Breast epithelium (tissue), 4 donors: ENCODE results near the gene PRR18. TPM values are rescaled to one million over a fixed set of nuclear protein-coding genes. Genes with fewer than 3 reads are reported as not detected.
"Not testable (repeated sequence)": the region's sequence is repeated elsewhere in the genome, so short reads cannot be mapped to it uniquely, and the experiment has no call there.

Experiments
- DNase-seq, 2 donors: peaks; one replicate each; pipeline ENCODE4 v3.0.0-alpha.2; 2019; ENCODE audit warnings: low spot score in 2 of 2
- H3K27ac ChIP-seq, 2 donors: fragments of 200-600 bp; sonication (generic) in 1 of 2; one replicate each; pipeline ENCODE4 v1.5.1; 2016 to 2019; ENCODE audit warnings: mild to moderate bottlenecking in 1 of 2
- H3K27me3 ChIP-seq, 2 donors: fragments of 200-600 bp; sonication (generic) in 1 of 2; one replicate each; pipeline versions ENCODE4 v1.5.1 to v1.6.0; 2017 to 2019; ENCODE audit warnings: control low read depth in 1 of 2, mild to moderate bottlenecking in 1 of 2
- H3K36me3 ChIP-seq: fragments of 200-600 bp; one replicate; pipeline ENCODE4 v1.5.1; 2019
- H3K4me1 ChIP-seq, 2 donors: fragments of 200-600 bp; sonication (generic); one replicate each; pipeline ENCODE4 v1.5.1; 2016 to 2019; ENCODE audit warnings: control low read depth in 1 of 2
- H3K4me3 ChIP-seq, 3 donors: fragments of 200-600 bp; sonication (generic); 1 replicate in 2 of 3; 2 replicates in 1 of 3; pipeline ENCODE4 v1.5.1; 2016 to 2019; ENCODE audit warnings: mild to moderate bottlenecking in 3 of 3, moderate library complexity in 2 of 3
- H3K9me3 ChIP-seq, 2 donors: fragments of 200-600 bp; sonication (generic) in 1 of 2; one replicate each; pipeline ENCODE4 v1.5.1; 2016 to 2019; ENCODE audit warnings: control low read depth in 1 of 2
- POLR2A ChIP-seq: fragments of 450-650 bp; IDR thresholded peaks from one replicate; pipeline ENCODE4 v1.6.1; 2016; ENCODE audit warnings: antibody characterized with exemption, mild to moderate bottlenecking, moderate library complexity
- POLR2AphosphoS5 ChIP-seq, 3 donors: sonication (generic); formaldehyde crosslinking; IDR thresholded peaks; one replicate each; pipeline ENCODE4 v1.6.1; 2017; ENCODE audit warnings: antibody characterized with exemption in 3 of 3
- intact Hi-C: fragments of 100-400 bp; cut with DNase I; formaldehyde crosslinking; loops from one replicate; pipeline ENCODE4 v1.15.1; 2023; ENCODE audit warnings: low total_unique reads
- total RNA-seq, 3 donors: library from RNA; depleted of rRNA; stranded (reverse); fragments of >200 nt; gene quantifications; one replicate each; pipeline ENCODE4 v1.1.0, GENCODE V29; 2016
- TF ChIP-seq, protein P1 (sequence below), 3 donors: fragments of 450-650 bp; IDR thresholded peaks; one replicate each; pipeline ENCODE4 v1.5.1; 2016 to 2017; ENCODE audit warnings: antibody characterized with exemption in 3 of 3, mild to moderate bottlenecking in 3 of 3, moderate library complexity in 3 of 3

Gene PRR18
- total RNA-seq, 3 donors from 2014 or later, result 0.29 TPM; not detected in 2

DNA sequence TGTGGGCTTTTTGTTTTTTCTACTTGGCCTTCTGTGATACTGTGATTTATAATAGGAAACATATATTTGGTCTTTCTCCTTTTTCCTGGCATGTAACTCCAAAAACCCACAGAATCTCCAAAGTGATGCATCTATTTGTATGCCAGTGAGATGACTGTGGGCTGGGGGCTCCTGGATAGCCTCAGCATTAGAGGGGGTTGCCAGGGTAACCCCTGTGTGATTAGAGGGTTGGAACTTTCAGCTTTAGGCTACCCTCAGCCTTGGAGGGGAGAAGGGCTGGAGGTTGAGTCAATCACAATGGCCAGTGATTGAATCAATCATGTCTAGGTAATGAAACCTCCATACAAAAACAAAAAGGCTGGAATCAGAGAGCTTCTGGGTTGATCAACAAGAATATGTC lies 44.7 kb upstream of the PRR18 start:
- H3K36me3 ChIP-seq, result no peaks in the 10 kb centered on the region
- peaks cover 0 to 6% of the 10 kb centered on the region in 2 donors for H3K9me3 ChIP-seq
- DNase-seq, result no peak
- intact Hi-C loops, result no loop called here
- H3K27ac ChIP-seq, result no peak overlapping the region
- no peaks in the 10 kb centered on the region for H3K4me1 ChIP-seq
- H3K27me3 ChIP-seq, result no peaks in the 10 kb centered on the region
- H3K4me3 ChIP-seq, result no peak overlapping the region
- TF ChIP-seq, protein P1, sequence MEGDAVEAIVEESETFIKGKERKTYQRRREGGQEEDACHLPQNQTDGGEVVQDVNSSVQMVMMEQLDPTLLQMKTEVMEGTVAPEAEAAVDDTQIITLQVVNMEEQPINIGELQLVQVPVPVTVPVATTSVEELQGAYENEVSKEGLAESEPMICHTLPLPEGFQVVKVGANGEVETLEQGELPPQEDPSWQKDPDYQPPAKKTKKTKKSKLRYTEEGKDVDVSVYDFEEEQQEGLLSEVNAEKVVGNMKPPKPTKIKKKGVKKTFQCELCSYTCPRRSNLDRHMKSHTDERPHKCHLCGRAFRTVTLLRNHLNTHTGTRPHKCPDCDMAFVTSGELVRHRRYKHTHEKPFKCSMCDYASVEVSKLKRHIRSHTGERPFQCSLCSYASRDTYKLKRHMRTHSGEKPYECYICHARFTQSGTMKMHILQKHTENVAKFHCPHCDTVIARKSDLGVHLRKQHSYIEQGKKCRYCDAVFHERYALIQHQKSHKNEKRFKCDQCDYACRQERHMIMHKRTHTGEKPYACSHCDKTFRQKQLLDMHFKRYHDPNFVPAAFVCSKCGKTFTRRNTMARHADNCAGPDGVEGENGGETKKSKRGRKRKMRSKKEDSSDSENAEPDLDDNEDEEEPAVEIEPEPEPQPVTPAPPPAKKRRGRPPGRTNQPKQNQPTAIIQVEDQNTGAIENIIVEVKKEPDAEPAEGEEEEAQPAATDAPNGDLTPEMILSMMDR (IDR thresholded peaks at IDR 0.05), result no peak
- TF ChIP-seq POLR2AphosphoS5 (IDR thresholded peaks at IDR 0.05) (no peak), POLR2A (no peak)

DNA sequence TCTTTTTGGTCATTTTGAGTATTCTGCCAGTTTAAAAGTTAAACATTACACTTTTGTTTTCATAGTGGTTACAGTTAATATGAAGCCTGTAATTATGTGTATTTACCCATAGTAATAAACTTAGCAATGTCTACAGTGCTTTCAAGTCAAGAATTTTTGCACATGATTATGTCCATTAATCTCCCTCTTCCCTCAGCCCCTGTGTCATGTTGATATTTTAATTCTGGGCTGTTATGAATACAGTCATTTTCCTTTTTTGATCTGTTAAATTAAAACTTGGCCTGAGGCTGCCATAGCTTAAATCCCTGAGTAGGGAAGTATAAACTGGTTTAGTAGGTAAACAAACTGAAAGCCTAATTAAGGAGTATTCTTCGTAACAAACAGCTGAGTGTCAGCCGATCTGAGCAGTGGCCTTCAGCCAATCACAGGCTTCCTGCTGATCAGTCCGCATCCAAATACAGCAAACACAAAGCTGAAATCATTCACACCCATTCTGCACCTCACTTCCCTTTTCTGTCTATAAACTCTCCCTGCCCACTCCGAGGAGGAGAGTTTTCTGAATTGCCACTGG lies 43.6 kb upstream of the PRR18 start:
- no peaks in the 10 kb centered on the region for H3K27me3 ChIP-seq
- peaks cover 0 to 6% of the 10 kb centered on the region in 2 donors for H3K9me3 ChIP-seq
- no peak for DNase-seq
- peak overlapping the region in 1 of 2 donors; percentile 12 for H3K27ac ChIP-seq
- TF ChIP-seq, protein P1 (IDR thresholded peaks at IDR 0.05), result no peak
- TF ChIP-seq POLR2AphosphoS5 (IDR thresholded peaks at IDR 0.05), result no peak
- no peak for TF ChIP-seq POLR2A
- no peaks in the 10 kb centered on the region for H3K4me1 ChIP-seq
- intact Hi-C loops, result no loop called here
- no peak overlapping the region for H3K4me3 ChIP-seq
- H3K36me3 ChIP-seq, result no peaks in the 10 kb centered on the region

DNA sequence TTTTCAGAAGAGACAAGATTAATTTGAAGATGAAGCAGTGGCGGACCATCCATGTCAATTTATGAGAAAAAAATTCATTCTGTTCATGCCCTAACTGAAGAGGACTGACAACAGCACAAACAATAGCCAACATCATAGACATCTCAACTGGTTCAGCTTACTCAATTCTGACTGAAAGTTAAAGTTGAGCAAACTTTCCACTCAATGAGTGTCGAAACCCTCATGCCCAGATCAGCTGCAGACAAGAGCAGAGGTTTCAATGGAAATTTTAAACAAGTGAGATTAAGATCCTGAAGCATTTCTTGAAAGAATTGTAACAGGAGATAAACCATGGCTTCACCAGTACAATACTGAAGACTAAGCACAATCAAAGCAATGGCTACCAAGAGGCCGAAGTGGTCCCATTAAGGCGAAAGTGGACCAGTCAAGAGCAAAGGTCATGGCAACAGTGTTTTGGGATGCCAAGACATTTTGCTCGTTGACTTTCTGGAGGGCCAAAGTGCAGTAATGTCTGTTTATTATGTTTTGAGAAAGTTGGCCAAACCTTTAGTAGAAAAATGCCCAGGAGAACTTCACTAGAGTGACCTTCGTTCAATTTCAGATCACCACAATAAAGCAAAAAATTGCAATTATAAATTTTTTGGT lies 40.2 kb upstream of the PRR18 start:
- no peak for DNase-seq
- Histone ChIP-seq H3K27ac (no peak overlapping the region), H3K36me3 (no peaks in the 10 kb centered on the region), H3K27me3 (no peaks in the 10 kb centered on the region), H3K4me3 (no peak overlapping the region), H3K4me1 (peaks cover 0 to 1% of the 10 kb centered on the region in 2 donors), H3K9me3 (peaks cover 0 to 6% of the 10 kb centered on the region in 2 donors)
- TF ChIP-seq POLR2A (no peak), POLR2AphosphoS5 (IDR thresholded peaks at IDR 0.05) (no peak)
- TF ChIP-seq, protein P1 (IDR thresholded peaks at IDR 0.05), result no peak
- intact Hi-C loops, result no loop called here

DNA sequence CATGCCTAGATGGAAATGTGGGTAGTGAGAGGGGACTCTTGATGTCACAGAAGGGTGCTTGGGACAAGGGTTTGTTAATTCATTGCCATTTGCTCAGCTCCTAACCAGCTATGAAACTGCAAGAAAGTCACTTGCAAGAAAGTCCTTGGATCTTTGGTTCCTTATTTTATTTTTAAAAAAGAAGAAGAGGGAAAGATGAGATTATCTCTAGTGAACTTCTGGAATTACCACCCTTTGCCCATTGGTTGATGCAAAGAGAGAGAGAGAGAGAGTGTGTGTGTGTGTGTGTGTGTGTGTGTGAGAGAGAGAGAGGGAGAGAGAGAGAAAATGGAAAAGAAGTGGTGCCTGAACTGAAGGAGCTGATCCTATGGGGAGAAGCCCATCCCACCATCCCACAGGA lies 38.8 kb upstream of the PRR18 start:
- Histone ChIP-seq H3K27ac (no peak overlapping the region), H3K36me3 (no peaks in the 10 kb centered on the region), H3K9me3 (peaks cover 0 to 6% of the 10 kb centered on the region in 2 donors), H3K4me3 (no peak overlapping the region), H3K27me3 (no peaks in the 10 kb centered on the region), H3K4me1 (peaks cover 0 to 6% of the 10 kb centered on the region in 2 donors)
- no peak for DNase-seq
- intact Hi-C loops, result no loop called here
- TF ChIP-seq POLR2AphosphoS5 (IDR thresholded peaks at IDR 0.05) (no peak), POLR2A (no peak)
- TF ChIP-seq, protein P1 (IDR thresholded peaks at IDR 0.05), result no peak

DNA sequence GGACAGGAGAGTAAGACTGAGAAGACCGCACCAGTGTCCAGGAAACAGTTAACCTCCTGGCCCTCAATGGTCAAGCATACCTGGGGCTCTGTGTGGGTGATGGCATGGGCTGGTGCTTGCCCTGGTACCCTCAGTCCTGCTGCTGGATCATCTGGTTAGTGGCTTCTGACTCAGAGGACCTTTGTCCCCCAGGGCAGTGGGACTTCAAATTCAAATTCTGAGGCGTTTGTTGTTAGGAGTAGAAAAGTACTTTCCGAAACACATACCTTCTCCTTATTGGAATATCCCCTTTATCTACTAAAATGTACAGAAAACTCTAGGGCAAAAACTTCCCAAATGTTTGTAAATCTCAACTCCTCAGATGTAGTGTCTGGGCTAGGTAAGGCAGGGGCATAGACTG lies 38.3 kb upstream of the PRR18 start:
- Histone ChIP-seq H3K27ac (no peak overlapping the region), H3K9me3 (peaks cover 0 to 6% of the 10 kb centered on the region in 2 donors), H3K36me3 (no peaks in the 10 kb centered on the region), H3K4me3 (no peak overlapping the region), H3K4me1 (peaks cover 0 to 6% of the 10 kb centered on the region in 2 donors), H3K27me3 (no peaks in the 10 kb centered on the region)
- intact Hi-C loops, result no loop called here
- TF ChIP-seq POLR2A (no peak), POLR2AphosphoS5 (IDR thresholded peaks at IDR 0.05) (no peak)
- TF ChIP-seq, protein P1 (IDR thresholded peaks at IDR 0.05), result no peak
- no peak for DNase-seq

DNA sequence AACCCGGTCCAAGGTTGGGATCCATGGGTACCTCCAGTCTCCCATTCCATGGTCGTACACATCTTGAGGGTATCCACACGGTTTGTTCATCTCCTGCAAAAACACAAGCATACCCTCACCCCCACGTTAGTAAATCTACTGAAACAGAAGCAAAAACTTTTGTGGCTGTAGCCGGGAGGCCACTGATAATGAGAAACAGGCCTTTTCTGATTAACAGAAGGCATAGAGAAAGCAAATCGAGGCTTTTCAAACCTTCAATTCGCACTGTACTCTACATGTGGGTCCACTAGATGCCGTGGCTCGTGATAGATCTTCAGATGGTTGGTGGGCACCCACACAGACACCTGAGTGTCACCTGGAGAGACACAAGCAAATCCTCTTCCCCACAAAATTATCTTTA lies 37.5 kb upstream of the PRR18 start:
- DNase-seq, H3K36me3 ChIP-seq, H3K9me3 ChIP-seq, H3K27ac ChIP-seq, intact Hi-C loops, H3K4me3 ChIP-seq, H3K27me3 ChIP-seq: not testable (repeated sequence)
- peaks cover 0 to 11% of the 10 kb centered on the region in 2 donors for H3K4me1 ChIP-seq

DNA sequence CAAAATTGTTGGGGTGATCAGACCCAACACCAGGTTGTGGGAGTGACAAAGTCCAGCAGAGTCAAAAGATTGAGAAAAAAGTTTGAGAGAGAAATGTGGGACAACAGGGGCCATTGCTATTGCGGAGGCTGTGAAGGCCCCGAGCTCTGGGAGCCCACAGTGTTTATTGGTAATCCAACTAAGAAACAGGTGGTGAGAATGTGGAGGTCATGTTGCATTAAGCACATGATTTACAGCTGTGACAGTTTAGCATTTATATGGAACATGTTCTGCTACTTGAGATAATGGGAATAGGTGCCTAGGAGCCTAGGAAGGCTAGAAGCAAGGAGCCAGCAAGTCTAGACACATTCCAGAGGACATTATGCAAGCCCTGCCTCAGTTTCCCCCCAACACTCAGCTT lies 36.7 kb upstream of the PRR18 start:
- peaks cover 0 to 19% of the 10 kb centered on the region in 2 donors for H3K4me1 ChIP-seq
- H3K27ac ChIP-seq, H3K9me3 ChIP-seq, H3K4me3 ChIP-seq, DNase-seq, H3K27me3 ChIP-seq, H3K36me3 ChIP-seq, intact Hi-C loops: not testable (repeated sequence)
